Neural progenitor cell (in vitro differentiated cells): ENCODE results near the gene G3BP1. TPM values are rescaled to one million over a fixed set of nuclear protein-coding genes. Genes with fewer than 3 reads are reported as not detected.
A peak's percentile ranks its signal among the peaks of the same experiment; 100 is the strongest.

ENCODE experiments used
- DNase-seq: peaks from one replicate; pipeline ENCODE4 v3.0.0-alpha.2; 2016; ENCODE audit warnings: low spot score
- H2AFZ ChIP-seq: fragments of 200-600 bp; sonication (generic); replicated peaks from 2 replicates; pipeline ENCODE4 v1.6.1; 2016; ENCODE audit warnings: antibody characterized with exemption
- H3F3A ChIP-seq: fragments of 200-600 bp; sonication (generic); 2 replicates; pipeline ENCODE4 v1.6.1; 2016; ENCODE audit warnings: antibody characterized with exemption, low read depth
- H3K27ac ChIP-seq: fragments of 200-600 bp; sonication (generic); 2 replicates; pipeline ENCODE4 v1.5.1; 2016; ENCODE audit warnings: mild to moderate bottlenecking
- H3K27me3 ChIP-seq: fragments of 200-600 bp; sonication (generic); 2 replicates; pipeline ENCODE4 v1.6.1; 2016; ENCODE audit warnings: mild to moderate bottlenecking, moderate library complexity
- H3K36me3 ChIP-seq: fragments of 200-600 bp; sonication (generic); 2 replicates; pipeline ENCODE4 v1.5.1; 2016
- H3K4me1 ChIP-seq: fragments of 200-600 bp; sonication (generic); 2 replicates; pipeline ENCODE4 v1.6.1; 2016; ENCODE audit warnings: mixed run types
- H3K4me2 ChIP-seq: fragments of 200-600 bp; sonication (generic); 2 replicates; pipeline ENCODE4 v1.6.1; 2016
- H3K4me3 ChIP-seq: fragments of 200-600 bp; sonication (generic); 2 replicates; pipeline ENCODE4 v1.5.1; 2016
- H3K79me2 ChIP-seq: fragments of 200-600 bp; sonication (generic); 2 replicates; pipeline ENCODE4 v1.6.1; 2016; ENCODE audit warnings: low read depth
- H3K9ac ChIP-seq: fragments of 200-600 bp; sonication (generic); 2 replicates; pipeline ENCODE4 v1.6.1; 2016
- H3K9me3 ChIP-seq: fragments of 200-600 bp; sonication (generic); 2 replicates; pipeline ENCODE4 v1.5.1; 2016; ENCODE audit warnings: low read depth
- H4K20me1 ChIP-seq: fragments of 200-600 bp; sonication (generic); 2 replicates; pipeline ENCODE4 v1.6.1; 2016; ENCODE audit warnings: low read depth
- H3K27ac Mint-ChIP-seq: 3 replicates; pipeline ENCODE4 v1.8.0; 2021; ENCODE audit warnings: mixed read lengths
- H3K27me3 Mint-ChIP-seq: 2 replicates; pipeline ENCODE4 v1.8.0; 2022; ENCODE audit warnings: low read depth, mild to moderate bottlenecking, inconsistent platforms, moderate library complexity, mixed read lengths; ENCODE audit not compliant: insufficient read depth
- H3K36me3 Mint-ChIP-seq: 3 replicates; pipeline ENCODE4 v1.8.0; 2021; ENCODE audit warnings: mixed read lengths
- H3K4me1 Mint-ChIP-seq: 3 replicates; pipeline ENCODE4 v1.8.0; 2021; ENCODE audit warnings: mixed read lengths
- H3K4me3 Mint-ChIP-seq: 3 replicates; pipeline ENCODE4 v1.8.0; 2021; ENCODE audit warnings: mild to moderate bottlenecking, moderate library complexity, mixed read lengths
- H3K9me3 Mint-ChIP-seq: 3 replicates; pipeline ENCODE4 v1.8.0; 2020; ENCODE audit warnings: mixed read lengths
- CTCF ChIP-seq: fragments of 200-600 bp; sonication (generic); IDR thresholded peaks from 2 replicates; pipeline ENCODE4 v1.5.1; 2017; ENCODE audit warnings: antibody characterized with exemption, mild to moderate bottlenecking
- EZH2 ChIP-seq: fragments of 200-600 bp; sonication (generic); IDR thresholded peaks from 2 replicates; pipeline ENCODE4 v1.6.1; 2017; ENCODE audit warnings: antibody characterized with exemption, mild to moderate bottlenecking, moderate library complexity
- EZH2phosphoT487 ChIP-seq: fragments of 200-600 bp; sonication (generic); IDR thresholded peaks from 2 replicates; pipeline ENCODE4 v1.6.1; 2017; ENCODE audit warnings: antibody characterized with exemption
- total RNA-seq: library from RNA; depleted of rRNA; stranded (reverse); fragments of >200 nt; gene quantifications from 2 replicates; pipeline ENCODE4 v1.2.3, GENCODE V29; 2015; ENCODE audit warnings: low replicate concordance

G3BP1 gene
- total RNA-seq, 1 donor from 2014 or later: 304 TPM

- peaks cover 3% of the 10 kb centered on the region for H3K36me3 Mint-ChIP-seq
- DNase-seq: no peak
- Histone ChIP-seq H3K4me1 (no peaks in the 10 kb centered on the region), H3K4me2 (no peak overlapping the region), H4K20me1 (no peaks in the 10 kb centered on the region), H3K4me3 (no peak overlapping the region), H3K9ac (no peak overlapping the region), H2AFZ (no peak overlapping the region), H3K36me3 (no peaks in the 10 kb centered on the region), H3K27me3 (no peaks in the 10 kb centered on the region), H3K79me2 (no peaks in the 10 kb centered on the region), H3F3A (peaks cover 6% of the 10 kb centered on the region), H3K9me3 (no peaks in the 10 kb centered on the region), H3K27ac (no peak overlapping the region)
- TF ChIP-seq EZH2phosphoT487: no peak
- TF ChIP-seq EZH2: no peak
- no peak for TF ChIP-seq CTCF
- H3K9me3 Mint-ChIP-seq: no peaks in the 10 kb centered on the region
- peaks cover 21% of the 10 kb centered on the region for H3K4me1 Mint-ChIP-seq
- peaks cover 2% of the 10 kb centered on the region for H3K27me3 Mint-ChIP-seq
- H3K4me3 Mint-ChIP-seq: no peak overlapping the region
- peak overlapping the region; percentile 62 for H3K27ac Mint-ChIP-seq
These were observed 30.8 kb upstream of the G3BP1 start for GRCh38 chr5:151740958-151741373.

- H2AFZ ChIP-seq: no peak overlapping the region
- H3K27ac Mint-ChIP-seq: no peak overlapping the region
- DNase-seq: no peak
- H3K4me2 ChIP-seq: no peak overlapping the region
- H3K4me1 Mint-ChIP-seq: peaks cover 21% of the 10 kb centered on the region
- no peaks in the 10 kb centered on the region for H3K9me3 ChIP-seq
- H3K36me3 Mint-ChIP-seq: peaks cover 3% of the 10 kb centered on the region
- H3F3A ChIP-seq: peaks cover 6% of the 10 kb centered on the region
- peaks cover 2% of the 10 kb centered on the region for H3K27me3 Mint-ChIP-seq
- no peaks in the 10 kb centered on the region for H3K79me2 ChIP-seq
- no peaks in the 10 kb centered on the region for H3K4me1 ChIP-seq
- H3K4me3 Mint-ChIP-seq: no peak overlapping the region
- TF ChIP-seq EZH2phosphoT487 (no peak), EZH2 (no peak), CTCF (no peak)
- no peak overlapping the region for H3K27ac ChIP-seq
- no peak overlapping the region for H3K4me3 ChIP-seq
- no peaks in the 10 kb centered on the region for H4K20me1 ChIP-seq
- no peaks in the 10 kb centered on the region for H3K9me3 Mint-ChIP-seq
- H3K27me3 ChIP-seq: no peaks in the 10 kb centered on the region
- no peaks in the 10 kb centered on the region for H3K36me3 ChIP-seq
- H3K9ac ChIP-seq: no peak overlapping the region
These were observed 29.9 kb upstream of the G3BP1 start for GRCh38 chr5:151741678-151742423.

- H3K27me3 ChIP-seq: no peaks in the 10 kb centered on the region
- no peak overlapping the region for H3K27ac ChIP-seq
- Mint-ChIP-seq H3K36me3 (peaks cover 3% of the 10 kb centered on the region), H3K4me3 (no peak overlapping the region), H3K9me3 (no peaks in the 10 kb centered on the region), H3K27ac (no peak overlapping the region), H3K4me1 (peaks cover 21% of the 10 kb centered on the region), H3K27me3 (no peaks in the 10 kb centered on the region)
- H3K9me3 ChIP-seq: no peaks in the 10 kb centered on the region
- H3K79me2 ChIP-seq: no peaks in the 10 kb centered on the region
- H3K4me3 ChIP-seq: no peak overlapping the region
- no peaks in the 10 kb centered on the region for H3K4me1 ChIP-seq
- DNase-seq: peak; percentile 81
- H3F3A ChIP-seq: peaks cover 6% of the 10 kb centered on the region
- H3K4me2 ChIP-seq: no peak overlapping the region
- TF ChIP-seq EZH2phosphoT487: no peak
- TF ChIP-seq EZH2: no peak
- peak; percentile 73 for TF ChIP-seq CTCF
- no peak overlapping the region for H2AFZ ChIP-seq
- no peaks in the 10 kb centered on the region for H3K36me3 ChIP-seq
- no peaks in the 10 kb centered on the region for H4K20me1 ChIP-seq
- no peak overlapping the region for H3K9ac ChIP-seq
These were observed 28.9 kb upstream of the G3BP1 start for GRCh38 chr5:151742870-151743294.
